HUES6 (cell line): ENCODE data around the gene SSTR4.

ENCODE experiments used
- H3K27ac ChIP-seq: 2 replicates; pipeline ENCODE4 v1.7.0; 2013; ENCODE audit warnings: low read depth, mild to moderate bottlenecking, low read length, inconsistent platforms
- H3K27me3 ChIP-seq: 2 replicates; pipeline ENCODE4 v1.6.1; 2013; ENCODE audit warnings: low read length; ENCODE audit not compliant: control insufficient read depth, insufficient read depth
- H3K36me3 ChIP-seq: 2 replicates; pipeline ENCODE4 v1.6.1; 2013; ENCODE audit warnings: low read length; ENCODE audit not compliant: control insufficient read depth, insufficient read depth
- H3K4me1 ChIP-seq: 2 replicates; pipeline ENCODE4 v1.6.1; 2013; ENCODE audit warnings: low read length; ENCODE audit not compliant: control insufficient read depth, insufficient read depth
- H3K4me3 ChIP-seq: 2 replicates; pipeline ENCODE4 v1.5.1; 2013; ENCODE audit warnings: low read depth, low read length
- H3K9ac ChIP-seq: one replicate; pipeline ENCODE4 v1.6.1; 2013; ENCODE audit warnings: mild to moderate bottlenecking, low read length
- H3K9me3 ChIP-seq: 2 replicates; pipeline ENCODE4 v1.6.1; 2013; ENCODE audit warnings: low read depth, low read length; ENCODE audit not compliant: control insufficient read depth, insufficient read depth

The SSTR4 gene

GRCh38 chr20:23003881-23004460 lies 31.1 kb upstream of the SSTR4 start:
- Histone ChIP-seq H3K9ac (no peak overlapping the region), H3K4me1 (0 out of 2 replicates have a peak, but pooled peaks cover 4% of the 10 kb centered on the region), H3K27me3 (no peaks in the 10 kb centered on the region), H3K27ac (no peak overlapping the region), H3K4me3 (no peak overlapping the region), H3K36me3 (no peaks in the 10 kb centered on the region), H3K9me3 (no peaks in the 10 kb centered on the region)

- Histone ChIP-seq H3K27me3 (no peaks in the 10 kb centered on the region), H3K9me3 (no peaks in the 10 kb centered on the region), H3K4me3 (no peak overlapping the region), H3K27ac (no peak overlapping the region), H3K4me1 (0 out of 2 replicates have a peak, but pooled peaks cover 4% of the 10 kb centered on the region), H3K9ac (no peak overlapping the region), H3K36me3 (no peaks in the 10 kb centered on the region)
These were observed 29.3 kb upstream of the SSTR4 start for GRCh38 chr20:23005776-23006175.

GRCh38 chr20:23007462-23007861 lies 27.6 kb upstream of the SSTR4 start:
- Histone ChIP-seq H3K9me3 (no peaks in the 10 kb centered on the region), H3K4me1 (0 out of 2 replicates have a peak, but pooled peaks cover 4% of the 10 kb centered on the region), H3K4me3 (no peak overlapping the region), H3K36me3 (no peaks in the 10 kb centered on the region), H3K27me3 (no peaks in the 10 kb centered on the region), H3K27ac (no peak overlapping the region), H3K9ac (no peak overlapping the region)

GRCh38 chr20:23007886-23008655 lies 27.0 kb upstream of the SSTR4 start:
- Histone ChIP-seq H3K27ac (no peak overlapping the region), H3K4me1 (0 out of 2 replicates have a peak, but pooled peaks cover 4% of the 10 kb centered on the region), H3K9ac (no peak overlapping the region), H3K27me3 (no peaks in the 10 kb centered on the region), H3K9me3 (no peaks in the 10 kb centered on the region), H3K36me3 (no peaks in the 10 kb centered on the region), H3K4me3 (no peak overlapping the region)

GRCh38 chr20:23008667-23009066 lies 26.4 kb upstream of the SSTR4 start:
- Histone ChIP-seq H3K36me3 (no peaks in the 10 kb centered on the region), H3K4me3 (no peak overlapping the region), H3K9ac (no peak overlapping the region), H3K27me3 (no peaks in the 10 kb centered on the region), H3K9me3 (no peaks in the 10 kb centered on the region), H3K27ac (no peak overlapping the region), H3K4me1 (0 out of 2 replicates have a peak, but pooled peaks cover 4% of the 10 kb centered on the region)

- no peak overlapping the region for H3K4me3 ChIP-seq
- H3K27me3 ChIP-seq, result no peaks in the 10 kb centered on the region
- H3K9me3 ChIP-seq, result no peaks in the 10 kb centered on the region
- no peak overlapping the region for H3K9ac ChIP-seq
- H3K27ac ChIP-seq, result no peak overlapping the region
- H3K4me1 ChIP-seq, result 0 out of 2 replicates have a peak, but pooled peaks cover 4% of the 10 kb centered on the region
- H3K36me3 ChIP-seq, result no peaks in the 10 kb centered on the region
These were observed 25.5 kb upstream of the SSTR4 start for GRCh38 chr20:23009636-23010035.

GRCh38 chr20:23010096-23010495 lies 25.0 kb upstream of the SSTR4 start:
- 0 out of 2 replicates have a peak, but pooled peaks cover 4% of the 10 kb centered on the region for H3K4me1 ChIP-seq
- H3K9me3 ChIP-seq, result no peaks in the 10 kb centered on the region
- no peak overlapping the region for H3K27ac ChIP-seq

GRCh38 chr20:23011008-23011721 lies 23.9 kb upstream of the SSTR4 start:
- Histone ChIP-seq H3K9me3 (no peaks in the 10 kb centered on the region), H3K4me1 (0 out of 2 replicates have a peak, but pooled peaks cover 4% of the 10 kb centered on the region), H3K27me3 (no peaks in the 10 kb centered on the region), H3K36me3 (no peaks in the 10 kb centered on the region), H3K27ac (no peak overlapping the region), H3K4me3 (no peak overlapping the region), H3K9ac (no peak overlapping the region)

More at GRCh38 chr20:23010096-23010495, 25.0 kb upstream of the SSTR4 start:
- Histone ChIP-seq H3K27me3 (no peaks in the 10 kb centered on the region), H3K9ac (no peak overlapping the region), H3K4me3 (no peak overlapping the region), H3K36me3 (no peaks in the 10 kb centered on the region)

- Histone ChIP-seq H3K9ac (no peak overlapping the region), H3K4me3 (no peak overlapping the region), H3K4me1 (peaks cover 8% of the 10 kb centered on the region), H3K36me3 (no peaks in the 10 kb centered on the region), H3K27me3 (no peaks in the 10 kb centered on the region), H3K27ac (no peak overlapping the region), H3K9me3 (no peaks in the 10 kb centered on the region)
These were observed 21.7 kb upstream of the SSTR4 start for GRCh38 chr20:23013429-23013828.

GRCh38 chr20:23017516-23017915 lies 17.6 kb upstream of the SSTR4 start:
- H3K27ac ChIP-seq, result no peak overlapping the region

GRCh38 chr20:23018432-23018831 lies 16.7 kb upstream of the SSTR4 start:
- H3K4me1 ChIP-seq, result peaks cover 8% of the 10 kb centered on the region
- no peak overlapping the region for H3K4me3 ChIP-seq
- no peaks in the 10 kb centered on the region for H3K9me3 ChIP-seq
- no peaks in the 10 kb centered on the region for H3K27me3 ChIP-seq
- no peak overlapping the region for H3K9ac ChIP-seq
- no peaks in the 10 kb centered on the region for H3K36me3 ChIP-seq
- no peak overlapping the region for H3K27ac ChIP-seq

More at GRCh38 chr20:23017516-23017915, 17.6 kb upstream of the SSTR4 start:
- H3K9me3 ChIP-seq, result no peaks in the 10 kb centered on the region
- H3K4me3 ChIP-seq, result no peak overlapping the region
- H3K36me3 ChIP-seq, result no peaks in the 10 kb centered on the region
- H3K4me1 ChIP-seq, result peaks cover 8% of the 10 kb centered on the region
- H3K9ac ChIP-seq, result no peak overlapping the region
- no peaks in the 10 kb centered on the region for H3K27me3 ChIP-seq
